ENCODE measurements around the gene TECPR1. TPM values are rescaled to one million over a fixed set of nuclear protein-coding genes. Genes with fewer than 3 reads are reported as not detected.

The TECPR1 gene
- total and polyA plus RNA-seq, 4 donors, result 21.3 to 51.3 (median 32.0) TPM

- WGBS (ENCODE audit: insufficient coverage), result 97% methylated on average over 45 of the region's 47 CpGs
- no peak overlapping the region for H3K4me3 ChIP-seq (ENCODE audit: low read depth, low read length)
Measured at GRCh38 chr7:98205162-98205845, 46.7 kb downstream of the TECPR1 start.

GRCh38 chr7:98204670-98205069, 47.4 kb downstream of the TECPR1 start:
- WGBS (ENCODE audit: insufficient coverage), result 91% methylated on average over 11 of the region's 11 CpGs
- H3K36me3 ChIP-seq (ENCODE audit: control insufficient read depth, insufficient read depth, low read length), result peaks cover 49% of the 10 kb centered on the region
- H3K27ac ChIP-seq (ENCODE audit: low read depth, low read length), result no peak overlapping the region
- no peak for DNase-seq (ENCODE audit: low read depth in 4 of 6, low spot score in 6 of 6)
- H3K4me3 ChIP-seq (ENCODE audit: low read depth, low read length), result no peak overlapping the region
- no peaks in the 10 kb centered on the region for H3K27me3 ChIP-seq (ENCODE audit: control insufficient read depth, insufficient read depth, low read length)
- no peaks in the 10 kb centered on the region for H3K9me3 ChIP-seq (ENCODE audit: control insufficient read depth, insufficient read depth, low read length)
- H3K4me1 ChIP-seq (ENCODE audit: control insufficient read depth, insufficient read depth, low read length), result no peaks in the 10 kb centered on the region

More at GRCh38 chr7:98205162-98205845, 46.7 kb downstream of the TECPR1 start:
- H3K36me3 ChIP-seq (ENCODE audit: control insufficient read depth, insufficient read depth, low read length), result peaks cover 49% of the 10 kb centered on the region
- H3K27ac ChIP-seq (ENCODE audit: low read depth, low read length), result no peak overlapping the region
- H3K27me3 ChIP-seq (ENCODE audit: control insufficient read depth, insufficient read depth, low read length), result no peaks in the 10 kb centered on the region
- DNase-seq (ENCODE audit: low read depth in 4 of 6, low spot score in 6 of 6), result no peak
- H3K4me1 ChIP-seq (ENCODE audit: control insufficient read depth, insufficient read depth, low read length), result peaks cover under 1% of the 10 kb centered on the region
- H3K9me3 ChIP-seq (ENCODE audit: control insufficient read depth, insufficient read depth, low read length), result no peaks in the 10 kb centered on the region

GRCh38 chr7:98203964-98204605, 47.9 kb downstream of the TECPR1 start:
- 95% methylated on average over 15 of the region's 18 CpGs for WGBS (ENCODE audit: insufficient coverage)
- H3K36me3 ChIP-seq (ENCODE audit: control insufficient read depth, insufficient read depth, low read length), result peaks cover 49% of the 10 kb centered on the region

GRCh38 chr7:98203261-98203963, 48.6 kb downstream of the TECPR1 start:
- DNase-seq (ENCODE audit: low read depth in 4 of 6, low spot score in 6 of 6), result no peak
- Histone ChIP-seq H3K9me3 (ENCODE audit: control insufficient read depth, insufficient read depth, low read length) (no peaks in the 10 kb centered on the region), H3K4me1 (ENCODE audit: control insufficient read depth, insufficient read depth, low read length) (no peaks in the 10 kb centered on the region), H3K36me3 (ENCODE audit: control insufficient read depth, insufficient read depth, low read length) (peaks cover 49% of the 10 kb centered on the region), H3K4me3 (ENCODE audit: low read depth, low read length) (no peak overlapping the region), H3K27ac (ENCODE audit: low read depth, low read length) (no peak overlapping the region), H3K27me3 (ENCODE audit: control insufficient read depth, insufficient read depth, low read length) (no peaks in the 10 kb centered on the region)
- WGBS (ENCODE audit: insufficient coverage), result 93% methylated on average over 22 of the region's 28 CpGs

More at GRCh38 chr7:98203964-98204605, 47.9 kb downstream of the TECPR1 start:
- no peak for DNase-seq (ENCODE audit: low read depth in 4 of 6, low spot score in 6 of 6)
- H3K27me3 ChIP-seq (ENCODE audit: control insufficient read depth, insufficient read depth, low read length), result no peaks in the 10 kb centered on the region
- H3K4me1 ChIP-seq (ENCODE audit: control insufficient read depth, insufficient read depth, low read length), result no peaks in the 10 kb centered on the region
- H3K27ac ChIP-seq (ENCODE audit: low read depth, low read length), result no peak overlapping the region
- H3K4me3 ChIP-seq (ENCODE audit: low read depth, low read length), result no peak overlapping the region
- H3K9me3 ChIP-seq (ENCODE audit: control insufficient read depth, insufficient read depth, low read length), result no peaks in the 10 kb centered on the region

- H3K9me3 ChIP-seq (ENCODE audit: control insufficient read depth, insufficient read depth, low read length), result no peaks in the 10 kb centered on the region
- no peak for DNase-seq (ENCODE audit: low read depth in 4 of 6, low spot score in 6 of 6)
- WGBS (ENCODE audit: insufficient coverage), result 88% methylated on average over 10 of the region's 15 CpGs
- no peak overlapping the region for H3K4me3 ChIP-seq (ENCODE audit: low read depth, low read length)
- H3K27ac ChIP-seq (ENCODE audit: low read depth, low read length), result no peak overlapping the region
- no peaks in the 10 kb centered on the region for H3K27me3 ChIP-seq (ENCODE audit: control insufficient read depth, insufficient read depth, low read length)
- H3K36me3 ChIP-seq (ENCODE audit: control insufficient read depth, insufficient read depth, low read length), result peaks cover 47% of the 10 kb centered on the region
- H3K4me1 ChIP-seq (ENCODE audit: control insufficient read depth, insufficient read depth, low read length), result no peaks in the 10 kb centered on the region
Measured at GRCh38 chr7:98202367-98203195, 49.5 kb downstream of the TECPR1 start.

GRCh38 chr7:98200364-98200763, 51.7 kb downstream of the TECPR1 start:
- 100% methylated on average over 4 of the region's 6 CpGs for WGBS (ENCODE audit: insufficient coverage)
- H3K4me1 ChIP-seq (ENCODE audit: control insufficient read depth, insufficient read depth, low read length), result no peaks in the 10 kb centered on the region
- no peaks in the 10 kb centered on the region for H3K27me3 ChIP-seq (ENCODE audit: control insufficient read depth, insufficient read depth, low read length)
- H3K36me3 ChIP-seq (ENCODE audit: control insufficient read depth, insufficient read depth, low read length), result peaks cover 39% of the 10 kb centered on the region
- H3K4me3 ChIP-seq (ENCODE audit: low read depth, low read length), result no peak overlapping the region
- H3K9me3 ChIP-seq (ENCODE audit: control insufficient read depth, insufficient read depth, low read length), result no peaks in the 10 kb centered on the region
- H3K27ac ChIP-seq (ENCODE audit: low read depth, low read length), result no peak overlapping the region
- no peak for DNase-seq (ENCODE audit: low read depth in 4 of 6, low spot score in 6 of 6)

- Histone ChIP-seq H3K9me3 (ENCODE audit: control insufficient read depth, insufficient read depth, low read length) (no peaks in the 10 kb centered on the region), H3K27me3 (ENCODE audit: control insufficient read depth, insufficient read depth, low read length) (no peaks in the 10 kb centered on the region), H3K4me1 (ENCODE audit: control insufficient read depth, insufficient read depth, low read length) (no peaks in the 10 kb centered on the region), H3K4me3 (ENCODE audit: low read depth, low read length) (no peak overlapping the region), H3K27ac (ENCODE audit: low read depth, low read length) (no peak overlapping the region), H3K36me3 (ENCODE audit: control insufficient read depth, insufficient read depth, low read length) (peaks cover 38% of the 10 kb centered on the region)
- no peak for DNase-seq (ENCODE audit: low read depth in 4 of 6, low spot score in 6 of 6)
- WGBS (ENCODE audit: insufficient coverage), result 83% methylated on average over 1 of the region's 5 CpGs
Measured at GRCh38 chr7:98199131-98199530, 52.9 kb downstream of the TECPR1 start.

- Histone ChIP-seq H3K36me3 (ENCODE audit: control insufficient read depth, insufficient read depth, low read length) (peaks cover 38% of the 10 kb centered on the region), H3K27me3 (ENCODE audit: control insufficient read depth, insufficient read depth, low read length) (no peaks in the 10 kb centered on the region), H3K4me3 (ENCODE audit: low read depth, low read length) (no peak overlapping the region), H3K9me3 (ENCODE audit: control insufficient read depth, insufficient read depth, low read length) (no peaks in the 10 kb centered on the region), H3K27ac (ENCODE audit: low read depth, low read length) (no peak overlapping the region), H3K4me1 (ENCODE audit: control insufficient read depth, insufficient read depth, low read length) (no peaks in the 10 kb centered on the region)
- WGBS (ENCODE audit: insufficient coverage), result 93% methylated on average over 13 of the region's 16 CpGs
- DNase-seq (ENCODE audit: low read depth in 4 of 6, low spot score in 6 of 6), result no peak
Measured at GRCh38 chr7:98196706-98197605, 55.1 kb downstream of the TECPR1 start.

All from spinal cord (tissue), 10 donors.